ENCODE results near the gene PIK3CB.

Gene PIK3CB

DNA sequence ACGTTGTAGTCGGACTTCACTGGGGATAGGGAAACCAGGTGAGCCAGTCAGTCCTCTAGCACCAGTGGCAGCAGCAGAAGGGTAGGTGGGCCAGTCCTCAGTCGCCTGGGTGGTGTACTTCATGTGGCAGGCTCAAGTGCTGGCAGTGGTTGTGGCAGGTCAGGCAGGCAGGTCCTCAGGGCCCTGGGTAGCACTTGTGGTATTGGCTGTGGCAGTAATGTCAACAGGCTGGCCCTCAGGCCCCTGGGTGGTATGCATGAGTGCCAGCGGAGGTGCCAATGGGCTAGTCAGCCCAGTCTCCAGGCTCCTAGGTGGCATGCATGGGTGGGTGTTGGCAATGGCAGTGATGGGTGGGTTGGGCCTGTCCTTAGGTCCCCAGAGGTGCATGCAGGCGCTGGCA is 185.6 kb downstream of the PIK3CB start:
- H3K4me3 ChIP-seq (ENCODE audit: low read depth, low read length), result no peak overlapping the region
- no peak for DNase-seq (ENCODE audit: low read depth)
- TF ChIP-seq POLR2A (IDR thresholded peaks at IDR 0.05; ENCODE audit: extremely low read depth, insufficient read length), result no peak
- no peak for TF ChIP-seq MYC (IDR thresholded peaks at IDR 0.05; ENCODE audit: low read depth, low read length)
- TF ChIP-seq, protein P1, sequence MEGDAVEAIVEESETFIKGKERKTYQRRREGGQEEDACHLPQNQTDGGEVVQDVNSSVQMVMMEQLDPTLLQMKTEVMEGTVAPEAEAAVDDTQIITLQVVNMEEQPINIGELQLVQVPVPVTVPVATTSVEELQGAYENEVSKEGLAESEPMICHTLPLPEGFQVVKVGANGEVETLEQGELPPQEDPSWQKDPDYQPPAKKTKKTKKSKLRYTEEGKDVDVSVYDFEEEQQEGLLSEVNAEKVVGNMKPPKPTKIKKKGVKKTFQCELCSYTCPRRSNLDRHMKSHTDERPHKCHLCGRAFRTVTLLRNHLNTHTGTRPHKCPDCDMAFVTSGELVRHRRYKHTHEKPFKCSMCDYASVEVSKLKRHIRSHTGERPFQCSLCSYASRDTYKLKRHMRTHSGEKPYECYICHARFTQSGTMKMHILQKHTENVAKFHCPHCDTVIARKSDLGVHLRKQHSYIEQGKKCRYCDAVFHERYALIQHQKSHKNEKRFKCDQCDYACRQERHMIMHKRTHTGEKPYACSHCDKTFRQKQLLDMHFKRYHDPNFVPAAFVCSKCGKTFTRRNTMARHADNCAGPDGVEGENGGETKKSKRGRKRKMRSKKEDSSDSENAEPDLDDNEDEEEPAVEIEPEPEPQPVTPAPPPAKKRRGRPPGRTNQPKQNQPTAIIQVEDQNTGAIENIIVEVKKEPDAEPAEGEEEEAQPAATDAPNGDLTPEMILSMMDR (IDR thresholded peaks at IDR 0.05; ENCODE audit: low read depth, low read length), result no peak
- TF ChIP-seq, protein P2, sequence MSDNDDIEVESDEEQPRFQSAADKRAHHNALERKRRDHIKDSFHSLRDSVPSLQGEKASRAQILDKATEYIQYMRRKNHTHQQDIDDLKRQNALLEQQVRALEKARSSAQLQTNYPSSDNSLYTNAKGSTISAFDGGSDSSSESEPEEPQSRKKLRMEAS (IDR thresholded peaks at IDR 0.05; ENCODE audit: low read depth, low read length), result no peak

DNA sequence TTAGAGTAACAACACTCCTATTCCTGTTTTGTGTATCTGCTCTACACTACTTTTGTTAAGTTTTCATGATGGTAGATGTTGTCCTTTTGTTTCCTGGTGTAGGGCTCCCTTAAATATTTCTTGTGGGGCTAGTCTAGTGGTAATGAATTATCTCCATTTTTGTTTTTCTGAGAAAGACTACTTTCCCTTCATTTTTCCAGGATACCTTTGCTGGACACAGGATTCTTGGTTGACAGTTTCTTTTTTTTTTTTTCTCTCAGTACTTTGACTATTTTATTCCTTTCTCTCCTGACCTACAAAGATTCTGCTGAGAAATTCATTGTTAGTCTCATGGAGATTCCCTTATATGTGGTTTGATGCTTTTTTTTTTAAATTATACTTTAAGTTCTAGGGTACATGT is 188.2 kb downstream of the PIK3CB start:
- TF ChIP-seq, protein P1 (IDR thresholded peaks at IDR 0.05; ENCODE audit: low read depth, low read length), result no peak
- TF ChIP-seq POLR2A (IDR thresholded peaks at IDR 0.05; ENCODE audit: extremely low read depth, insufficient read length), result no peak
- TF ChIP-seq, protein P2 (IDR thresholded peaks at IDR 0.05; ENCODE audit: low read depth, low read length), result no peak
- no peak for TF ChIP-seq MYC (IDR thresholded peaks at IDR 0.05; ENCODE audit: low read depth, low read length)
- no peak overlapping the region for H3K4me3 ChIP-seq (ENCODE audit: low read depth, low read length)
- no peak for DNase-seq (ENCODE audit: low read depth)

DNA sequence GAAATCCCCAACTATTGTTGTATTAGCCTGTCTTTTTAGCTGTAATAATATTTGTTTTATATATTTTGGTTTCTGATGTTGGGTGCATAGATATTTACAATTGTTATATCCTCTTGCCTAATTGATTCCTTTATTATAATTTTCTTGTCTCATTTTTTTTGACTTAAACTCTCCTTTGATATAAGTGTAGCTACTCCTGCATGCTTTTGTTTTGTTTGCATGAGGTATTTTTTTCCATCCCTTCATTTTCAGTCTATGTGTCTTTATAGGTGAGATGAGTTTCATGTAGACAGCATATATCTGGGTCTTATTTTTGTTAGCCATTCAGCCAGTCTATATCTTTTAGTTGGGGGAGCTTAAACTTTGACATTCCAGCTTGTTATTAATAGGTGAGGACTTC is 188.7 kb downstream of the PIK3CB start:
- no peak for DNase-seq (ENCODE audit: low read depth)
- TF ChIP-seq, protein P2 (IDR thresholded peaks at IDR 0.05; ENCODE audit: low read depth, low read length), result no peak
- TF ChIP-seq, protein P1 (IDR thresholded peaks at IDR 0.05; ENCODE audit: low read depth, low read length), result no peak
- no peak for TF ChIP-seq MYC (IDR thresholded peaks at IDR 0.05; ENCODE audit: low read depth, low read length)
- no peak for TF ChIP-seq POLR2A (IDR thresholded peaks at IDR 0.05; ENCODE audit: extremely low read depth, insufficient read length)
- no peak overlapping the region for H3K4me3 ChIP-seq (ENCODE audit: low read depth, low read length)

DNA sequence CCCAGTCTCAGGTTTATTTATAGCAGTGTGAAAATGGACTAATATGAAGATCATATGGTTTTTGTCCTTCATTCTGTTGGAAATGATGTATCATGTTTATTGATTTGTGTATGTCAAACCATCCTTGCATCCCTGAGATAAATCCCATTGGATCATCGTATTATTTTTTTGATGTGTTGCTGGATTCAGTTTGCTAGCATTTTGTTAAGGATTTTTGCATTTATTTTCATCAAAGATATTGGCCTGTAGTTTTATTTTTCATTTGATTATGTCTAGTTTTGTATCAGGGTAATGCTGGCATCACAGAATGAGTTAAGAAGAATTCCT is 191.8 kb downstream of the PIK3CB start:
- H3K4me3 ChIP-seq (ENCODE audit: low read depth, low read length), result no peak overlapping the region
- TF ChIP-seq POLR2A (IDR thresholded peaks at IDR 0.05; ENCODE audit: extremely low read depth, insufficient read length) (no peak), MYC (IDR thresholded peaks at IDR 0.05; ENCODE audit: low read depth, low read length) (no peak)
- TF ChIP-seq, protein P1 (IDR thresholded peaks at IDR 0.05; ENCODE audit: low read depth, low read length), result no peak
- TF ChIP-seq, protein P2 (IDR thresholded peaks at IDR 0.05; ENCODE audit: low read depth, low read length), result no peak
- DNase-seq (ENCODE audit: low read depth), result no peak

DNA sequence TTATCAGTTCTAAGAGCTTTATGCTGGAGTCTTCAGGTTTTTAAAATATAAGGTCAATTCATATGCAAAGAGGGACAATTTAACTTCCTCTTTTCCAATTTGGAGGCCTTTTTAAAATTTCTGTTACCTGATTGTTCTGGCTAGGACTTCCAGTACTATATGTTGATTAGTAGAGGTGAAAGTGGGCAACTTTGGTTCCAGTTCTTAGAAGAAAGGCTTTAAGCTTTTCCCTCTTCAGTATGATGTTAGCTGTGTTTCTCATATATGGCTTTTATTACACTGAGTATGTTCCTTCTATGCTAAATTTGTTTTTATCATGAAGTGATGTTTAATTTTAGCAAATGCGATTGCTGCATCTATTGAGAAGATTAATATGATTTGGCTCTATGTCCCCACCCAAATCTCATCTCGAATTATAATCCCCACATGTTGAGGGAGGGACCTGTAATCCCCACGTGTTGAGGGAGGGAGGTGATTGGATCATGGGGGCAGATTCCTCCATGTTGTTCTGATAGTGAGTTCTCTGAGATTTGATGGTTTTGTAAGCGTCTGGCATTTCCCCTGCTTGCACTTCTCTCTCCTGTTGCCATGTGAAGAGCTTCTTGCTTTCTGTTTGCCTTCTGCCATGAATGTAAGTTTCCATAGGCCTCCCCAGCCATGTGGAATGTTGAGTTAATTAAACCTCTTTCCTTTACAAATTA is 192.4 kb downstream of the PIK3CB start:
- no peak for DNase-seq (ENCODE audit: low read depth)
- no peak for TF ChIP-seq POLR2A (IDR thresholded peaks at IDR 0.05; ENCODE audit: extremely low read depth, insufficient read length)
- TF ChIP-seq, protein P2 (IDR thresholded peaks at IDR 0.05; ENCODE audit: low read depth, low read length), result no peak
- TF ChIP-seq, protein P1 (IDR thresholded peaks at IDR 0.05; ENCODE audit: low read depth, low read length), result no peak
- no peak for TF ChIP-seq MYC (IDR thresholded peaks at IDR 0.05; ENCODE audit: low read depth, low read length)
- H3K4me3 ChIP-seq (ENCODE audit: low read depth, low read length), result no peak overlapping the region

Measured in NB4 (cell line).